Hypothalamus (tissue), 51 donors: ENCODE measurements around the gene SEMA7A.
"Not testable (repeated sequence)": the region's sequence is repeated elsewhere in the genome, so short reads cannot be mapped to it uniquely, and the experiment has no call there.

Experiments used
- DNase-seq, 51 donors: peaks; one replicate each; lab custom pipeline; 2025; lab: John Stamatoyannopoulos, UW

SEMA7A gene

GRCh38 chr15:74390647-74391288, 43.0 kb downstream of the SEMA7A start:
- DNase-seq, result no peak

DNA sequence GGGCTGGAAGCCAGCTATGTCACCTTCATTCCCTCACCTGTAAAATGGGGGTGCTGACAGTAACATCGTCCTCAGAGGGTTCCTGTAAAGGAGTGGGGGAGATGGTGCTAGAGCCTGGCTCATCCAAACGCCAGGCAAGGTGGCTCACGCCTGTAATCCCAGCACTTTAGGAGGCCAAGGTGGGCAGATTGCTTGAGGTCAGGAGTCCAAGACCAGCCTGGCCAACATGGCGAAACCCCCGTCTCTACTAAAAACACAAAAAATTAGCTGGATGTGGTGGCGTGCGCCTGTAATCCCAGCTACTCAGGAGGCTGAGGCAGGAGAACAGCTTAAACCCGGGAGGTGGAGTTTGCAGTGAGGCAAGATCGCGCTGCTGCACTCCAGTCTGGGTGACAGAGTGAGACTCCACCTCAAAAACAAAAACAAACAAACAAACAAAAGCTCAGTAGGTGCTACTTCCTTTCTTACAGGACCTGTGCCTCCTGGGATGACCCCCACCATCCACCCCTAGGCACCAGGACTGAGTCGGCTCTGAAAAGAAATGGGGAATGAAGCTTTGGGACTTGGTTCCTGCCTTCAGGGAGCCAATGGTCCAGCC, 43.6 kb downstream of the SEMA7A start:
- not testable (repeated sequence) for DNase-seq

DNA sequence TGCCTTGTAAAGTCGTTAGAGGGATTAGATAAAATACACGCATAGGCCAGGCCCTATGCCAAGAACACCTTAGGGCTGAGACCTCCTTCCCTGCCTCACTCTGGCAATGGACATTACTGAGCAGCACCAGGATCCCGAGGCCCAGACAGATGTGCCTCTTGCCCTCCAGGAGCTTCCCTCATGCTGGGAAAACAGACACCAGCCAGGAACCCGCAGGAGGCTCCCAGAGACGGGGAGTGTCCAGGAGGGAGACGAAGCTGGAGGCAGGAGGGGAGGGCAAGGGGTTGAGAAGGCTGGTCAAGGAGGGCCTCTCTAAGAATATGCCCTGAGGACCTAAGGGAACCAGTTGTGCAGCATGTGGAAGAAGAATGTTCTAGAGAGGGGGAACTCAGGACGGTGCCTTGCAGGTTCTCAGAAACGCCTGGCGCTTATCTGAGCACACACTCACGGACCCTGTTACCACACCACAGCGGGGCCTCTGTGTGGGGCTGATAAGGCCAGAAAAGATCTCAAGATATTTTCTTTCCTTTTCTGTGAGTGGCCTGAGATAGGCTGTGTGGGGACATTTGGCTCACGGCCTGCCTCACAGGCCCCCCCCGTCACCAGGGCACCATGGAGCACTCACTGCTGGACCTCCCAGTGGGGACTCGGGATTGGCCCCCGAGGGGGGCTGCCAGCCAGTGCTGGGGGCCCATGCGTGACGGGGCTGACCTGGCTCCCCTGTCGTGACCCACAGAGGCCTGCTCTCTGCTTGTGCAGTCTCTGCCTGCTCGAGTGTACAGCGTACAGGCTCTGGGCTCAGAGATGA, 44.3 kb downstream of the SEMA7A start:
- no peak for DNase-seq

- DNase-seq, result no peak
Measured at GRCh38 chr15:74388363-74388951, 45.3 kb downstream of the SEMA7A start.

DNA sequence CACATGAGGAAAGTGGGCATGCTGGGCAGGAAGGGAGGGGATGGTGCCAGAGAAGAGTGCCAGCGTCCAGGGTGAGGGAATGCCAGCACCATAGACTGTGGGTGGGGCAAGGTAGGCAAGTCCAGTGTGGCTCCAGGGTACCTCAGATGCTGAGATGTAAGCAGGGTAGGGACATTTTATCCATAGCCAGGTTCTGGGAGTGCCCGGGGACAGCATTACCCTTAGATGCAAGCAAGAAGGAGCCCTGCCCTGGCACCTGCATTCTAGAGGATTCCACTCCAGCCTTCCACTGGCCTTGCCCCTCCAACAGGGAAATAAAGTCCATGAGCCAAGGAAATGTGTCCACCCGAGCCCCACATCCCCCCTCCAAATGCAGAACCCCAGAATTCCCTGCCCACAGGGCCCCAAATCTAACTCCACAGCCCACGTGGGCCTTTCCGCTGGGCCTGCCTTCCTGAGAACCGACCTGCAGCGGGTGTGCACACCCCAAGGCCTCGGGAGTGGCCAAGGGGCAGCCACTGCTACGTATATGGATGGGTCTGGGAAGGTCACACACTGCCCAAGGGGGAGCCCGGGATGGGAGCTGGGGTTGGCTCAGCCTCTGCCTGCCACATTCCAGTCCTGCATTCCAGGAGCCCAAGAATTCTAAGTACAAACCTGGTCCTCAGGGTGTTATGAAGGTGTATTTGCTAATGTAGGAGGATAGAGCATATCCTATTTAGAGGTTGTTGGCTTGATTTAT, 46.0 kb downstream of the SEMA7A start:
- DNase-seq, result no peak

DNA sequence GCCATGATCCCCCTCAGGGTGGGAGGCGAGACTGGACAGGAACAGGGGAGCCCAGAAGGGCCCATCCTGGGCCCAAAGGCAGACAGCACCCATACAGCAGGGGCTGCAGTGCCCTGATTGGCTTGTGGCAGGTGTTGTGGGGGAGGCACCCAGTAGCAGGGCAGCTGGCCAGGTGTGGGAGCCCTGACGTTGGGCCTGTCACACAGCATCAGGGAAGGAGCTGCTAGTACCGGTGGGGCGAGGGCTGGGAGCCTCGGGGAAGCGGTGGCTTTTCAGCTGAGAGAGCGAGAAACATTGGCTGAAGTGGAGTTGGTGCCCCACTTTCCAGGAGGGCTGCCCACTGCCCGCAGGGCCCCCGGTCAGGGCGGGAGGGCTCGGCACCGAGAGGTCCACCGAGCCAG, 46.6 kb downstream of the SEMA7A start:
- no peak for DNase-seq

DNA sequence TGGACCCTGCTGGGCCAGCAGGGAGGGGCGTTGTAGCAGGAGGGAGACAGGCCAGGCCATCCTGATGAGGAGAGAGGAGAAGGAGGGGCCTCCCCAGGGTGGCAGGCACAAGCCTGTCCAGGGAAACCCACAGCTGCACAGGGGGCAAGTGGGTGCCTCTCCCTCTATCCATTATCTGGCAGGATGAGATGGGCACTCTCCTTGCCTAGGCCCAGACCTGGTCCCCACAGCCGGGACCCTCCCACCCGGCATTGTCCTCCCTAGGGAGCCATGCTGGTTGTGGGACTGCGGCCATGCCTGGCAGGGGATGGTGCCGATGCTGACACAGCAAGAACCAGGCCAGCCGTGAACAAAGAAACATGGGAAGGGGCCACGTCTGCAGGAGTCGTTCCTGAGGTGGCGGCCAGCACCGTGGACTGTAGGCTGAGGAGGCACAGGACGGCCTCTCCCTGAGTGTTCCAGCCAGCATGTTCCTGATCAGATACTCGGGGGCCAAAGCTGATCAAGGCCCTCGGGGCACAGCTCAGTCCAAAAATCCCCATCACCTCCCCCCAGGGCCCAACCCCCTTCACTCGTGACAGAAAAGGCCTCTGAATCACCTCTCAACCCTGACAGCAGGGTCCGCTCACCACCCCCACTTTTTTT, 47.1 kb downstream of the SEMA7A start:
- DNase-seq, result no peak

GRCh38 chr15:74385733-74386132, 48.0 kb downstream of the SEMA7A start:
- DNase-seq, result no peak

DNA sequence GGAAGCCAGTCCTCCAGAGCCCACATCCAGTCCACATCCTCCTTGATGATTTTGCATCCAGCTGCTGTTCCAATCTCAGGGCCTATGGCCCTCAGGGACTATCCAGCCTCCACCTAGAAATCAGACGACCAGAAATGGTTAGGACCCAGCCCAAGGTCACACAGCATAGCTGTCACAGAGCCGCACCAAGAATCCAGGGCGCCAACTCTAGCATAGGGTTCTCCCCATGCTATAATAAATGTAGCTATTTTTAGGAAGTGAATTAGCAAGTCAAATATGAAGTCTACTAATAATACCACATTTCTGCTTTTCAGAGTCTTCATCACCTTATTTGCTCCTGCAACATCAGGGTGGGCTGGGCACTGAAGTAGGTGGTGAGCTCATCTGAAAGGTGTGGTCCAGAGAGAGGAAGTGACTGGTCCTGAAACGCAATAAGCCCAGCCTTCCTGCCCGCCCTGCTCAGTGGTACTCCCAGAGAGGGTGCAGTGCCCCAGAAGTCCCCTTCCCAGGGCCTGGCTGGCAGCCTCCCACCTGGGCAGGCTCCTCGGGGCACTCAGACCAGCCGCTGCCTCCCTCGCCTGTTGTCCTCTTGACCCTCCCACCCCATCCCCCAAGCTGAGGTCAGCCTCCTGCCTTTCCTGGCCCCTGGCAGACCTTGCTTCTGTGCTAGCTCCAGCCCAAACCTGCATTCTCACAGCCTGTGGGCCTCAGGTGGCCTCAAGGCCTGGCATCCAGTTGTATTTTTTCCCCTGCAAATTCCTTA, 48.7 kb downstream of the SEMA7A start:
- no peak for DNase-seq

GRCh38 chr15:74384566-74384880, 49.2 kb downstream of the SEMA7A start:
- no peak for DNase-seq

DNA sequence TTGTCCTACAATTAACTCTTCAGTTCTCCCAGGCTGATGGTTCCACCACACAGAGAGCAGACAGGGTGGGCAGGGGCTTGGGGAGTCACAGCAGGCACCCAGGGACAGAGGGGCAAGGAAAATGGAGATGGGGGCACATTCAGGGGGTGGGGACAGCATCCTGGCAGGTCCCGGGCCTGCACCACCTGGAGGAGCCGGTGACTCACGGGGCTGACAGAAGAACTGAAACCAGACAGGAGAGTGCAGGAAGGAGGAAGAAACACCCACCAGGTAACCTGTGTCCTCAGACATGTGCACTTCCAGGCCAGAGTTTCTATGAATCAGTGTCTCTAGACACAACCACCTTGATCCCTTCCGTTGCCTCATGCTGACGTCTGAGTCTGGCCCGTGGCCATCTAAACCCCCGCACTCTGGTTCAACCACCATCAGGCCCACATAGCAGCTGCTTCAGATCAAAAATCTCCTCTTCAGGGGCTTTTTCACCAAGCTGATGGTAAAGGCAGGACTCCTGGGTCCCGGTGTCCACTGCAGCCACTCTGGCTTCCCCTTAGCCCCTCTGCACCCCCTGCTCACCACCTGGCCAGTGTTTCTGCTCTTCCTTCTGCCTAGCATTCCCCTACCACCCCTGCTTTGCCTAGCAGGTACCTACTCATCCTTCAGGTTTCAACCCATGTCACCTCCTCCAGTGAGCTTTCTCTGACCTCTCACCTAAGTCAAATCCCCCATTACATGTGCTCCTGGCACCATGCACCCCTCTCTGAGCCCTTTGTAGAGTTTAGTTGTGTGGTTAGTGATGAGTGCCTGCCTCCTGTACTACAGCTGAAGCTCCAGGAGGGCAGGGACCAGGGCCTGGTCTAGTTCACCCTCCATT, 49.8 kb downstream of the SEMA7A start:
- peak in 1 of 51 donors; percentile 39 for DNase-seq

GRCh38 chr15:74383286-74383685, 50.5 kb downstream of the SEMA7A start:
- no peak for DNase-seq

DNA sequence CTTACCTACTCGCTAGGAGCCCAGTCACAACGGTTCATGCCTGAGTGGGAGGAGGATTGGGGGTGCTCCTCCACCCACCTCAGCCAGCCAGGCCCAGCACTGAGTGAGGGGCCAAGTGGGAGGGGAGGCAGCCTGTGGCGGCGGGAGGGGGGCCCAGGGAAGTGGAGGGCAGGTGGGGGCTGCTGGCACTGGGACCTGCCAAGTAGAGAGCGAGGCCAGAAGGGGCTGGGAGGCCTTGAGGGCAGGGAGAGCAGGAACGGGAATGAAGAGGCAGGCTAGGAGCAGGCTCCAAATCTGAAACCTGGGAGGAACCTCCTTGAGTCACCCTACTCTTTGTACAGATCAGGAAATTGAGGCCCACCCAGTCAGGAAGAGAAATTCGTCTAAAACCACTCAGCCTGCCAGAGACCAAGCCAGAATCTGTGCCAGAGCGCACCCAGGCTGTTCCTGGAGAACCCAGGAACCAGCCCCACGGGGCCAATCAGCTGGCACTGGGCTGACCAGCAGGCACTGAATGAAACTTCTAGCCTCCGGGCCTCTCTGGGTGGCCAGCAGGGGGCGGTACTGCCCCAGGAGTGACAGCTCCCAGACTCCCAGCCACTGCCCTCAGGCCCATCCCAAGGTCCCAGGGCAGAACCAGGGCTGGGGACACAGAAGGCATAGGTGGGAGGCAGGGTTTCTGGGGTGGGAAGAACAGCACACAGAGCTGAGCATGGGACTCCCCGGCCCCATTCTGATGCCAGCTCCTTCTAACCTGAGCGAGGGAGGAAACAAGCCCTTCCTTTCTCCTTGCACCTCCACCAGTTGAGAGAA, 51.5 kb downstream of the SEMA7A start:
- peak; percentile 27 to 96 (median 78) for DNase-seq

DNA sequence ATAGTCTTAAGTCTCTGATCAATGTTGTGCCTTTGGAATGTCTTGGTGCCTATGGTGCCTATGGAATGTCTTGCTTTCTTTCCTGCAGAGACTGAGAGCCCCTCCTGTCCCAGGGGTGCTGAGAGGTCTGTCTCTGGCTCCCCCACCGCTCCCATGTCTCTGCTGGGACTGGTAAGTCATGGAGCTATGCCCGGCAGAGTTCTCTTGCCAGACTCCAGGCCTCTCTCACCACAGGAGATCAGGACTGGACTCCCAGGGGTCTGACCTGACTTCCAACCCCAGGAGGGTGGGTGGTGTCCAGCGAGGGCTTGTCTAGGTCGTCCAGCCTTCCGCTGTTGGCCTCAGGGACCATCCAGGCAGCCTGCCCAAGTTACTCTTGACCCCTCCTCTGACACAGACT, 52.3 kb downstream of the SEMA7A start:
- no peak for DNase-seq

DNA sequence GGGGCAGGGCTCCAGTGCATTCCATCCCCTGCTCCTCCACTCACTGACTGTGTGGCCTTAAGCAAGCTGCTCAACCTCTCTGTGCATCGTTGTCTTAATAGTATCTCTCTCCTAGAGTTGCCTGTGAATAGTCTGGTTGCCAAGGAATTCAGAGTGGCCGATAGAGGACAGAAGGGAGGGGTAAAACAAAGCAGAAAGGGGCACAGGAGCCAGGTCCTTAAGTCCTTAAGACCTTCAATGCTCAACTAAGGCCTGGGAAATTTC, 52.6 kb downstream of the SEMA7A start:
- DNase-seq, result no peak

GRCh38 chr15:74380361-74381189, 53.2 kb downstream of the SEMA7A start:
- DNase-seq, result no peak

DNA sequence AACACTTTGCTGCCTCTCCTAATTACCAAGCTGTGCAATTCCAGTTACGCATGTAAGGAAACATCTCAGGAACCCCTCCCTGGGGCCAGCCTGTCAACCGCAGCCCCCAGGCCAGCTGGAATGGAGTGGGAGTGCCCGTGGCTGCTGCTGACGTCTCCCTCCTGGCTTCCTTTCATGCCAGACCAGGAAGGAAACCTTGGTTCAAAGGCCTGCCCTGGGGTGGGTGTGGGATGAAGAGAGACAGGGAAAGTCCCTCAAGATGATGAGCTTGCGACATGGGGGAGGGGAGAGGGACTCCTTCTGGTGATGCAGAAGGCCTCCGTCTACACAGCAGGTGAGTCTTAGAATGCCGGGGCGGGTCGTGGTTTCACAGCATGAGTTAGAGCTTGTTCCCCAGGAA, 54.9 kb downstream of the SEMA7A start:
- DNase-seq, result no peak
